Hematopoietic multipotent progenitor cell treated with erythropoietin and hydrocortisone succinate and interleukin-3 and kit ligand, for 6 days (in vitro differentiated cells): ENCODE data around the gene SMARCD3.
A peak's percentile ranks its signal among the peaks of the same experiment; 100 is the strongest.

Experiments
- DNase-seq: peaks from one replicate; pipeline ENCODE4 v3.0.0-alpha.2; 2015

Gene SMARCD3

GRCh38 chr7:151246851-151247580 is 1.5 kb downstream of the SMARCD3 start:
- no peak for DNase-seq

- DNase-seq, result no peak
These were observed 2.2 kb downstream of the SMARCD3 start for GRCh38 chr7:151246102-151246850.

- peak; percentile 65 for DNase-seq
These were observed 3.0 kb downstream of the SMARCD3 start for GRCh38 chr7:151245360-151246101.

- DNase-seq, result no peak
These were observed 3.6 kb downstream of the SMARCD3 start for GRCh38 chr7:151244841-151245346.

GRCh38 chr7:151244196-151244840 is 4.2 kb downstream of the SMARCD3 start:
- DNase-seq, result peak; percentile 86

GRCh38 chr7:151243408-151244195 is 4.9 kb downstream of the SMARCD3 start:
- peak; percentile 80 for DNase-seq

- DNase-seq, result no peak
These were observed 5.5 kb downstream of the SMARCD3 start for GRCh38 chr7:151243045-151243349.

GRCh38 chr7:151242159-151243044 is 6.1 kb downstream of the SMARCD3 start:
- DNase-seq, result no peak

- DNase-seq, result no peak
These were observed 6.8 kb downstream of the SMARCD3 start for GRCh38 chr7:151241755-151242096.

GRCh38 chr7:151240942-151241754 is 7.3 kb downstream of the SMARCD3 start:
- no peak for DNase-seq

GRCh38 chr7:151240536-151240935 is 8.0 kb downstream of the SMARCD3 start:
- no peak for DNase-seq

GRCh38 chr7:151239837-151240459 is 8.5 kb downstream of the SMARCD3 start:
- DNase-seq, result no peak

GRCh38 chr7:151238924-151239836 is 9.3 kb downstream of the SMARCD3 start:
- no peak for DNase-seq

GRCh38 chr7:151238190-151238810 is 10.2 kb downstream of the SMARCD3 start:
- no peak for DNase-seq

- DNase-seq, result no peak
These were observed 11.0 kb downstream of the SMARCD3 start for GRCh38 chr7:151237244-151238189.

GRCh38 chr7:151236406-151236805 is 12.1 kb downstream of the SMARCD3 start:
- DNase-seq, result no peak
